GM23248 (cell line): Measurements from ENCODE around the gene SDC1.

Source experiments
- EZH2 ChIP-seq: fragments of 200-600 bp; sonication (generic); IDR thresholded peaks from 2 replicates; pipeline ENCODE4 v1.6.1; 2018; ENCODE audit warnings: antibody characterized with exemption, mild to moderate bottlenecking; ENCODE audit not compliant: insufficient read depth, poor library complexity, severe bottlenecking
- EZH2phosphoT487 ChIP-seq: fragments of 200-600 bp; sonication (generic); IDR thresholded peaks from 2 replicates; pipeline ENCODE4 v1.6.1; 2018; ENCODE audit warnings: antibody characterized with exemption, moderate library complexity, mild to moderate bottlenecking, low read depth; ENCODE audit not compliant: insufficient read depth

DNA sequence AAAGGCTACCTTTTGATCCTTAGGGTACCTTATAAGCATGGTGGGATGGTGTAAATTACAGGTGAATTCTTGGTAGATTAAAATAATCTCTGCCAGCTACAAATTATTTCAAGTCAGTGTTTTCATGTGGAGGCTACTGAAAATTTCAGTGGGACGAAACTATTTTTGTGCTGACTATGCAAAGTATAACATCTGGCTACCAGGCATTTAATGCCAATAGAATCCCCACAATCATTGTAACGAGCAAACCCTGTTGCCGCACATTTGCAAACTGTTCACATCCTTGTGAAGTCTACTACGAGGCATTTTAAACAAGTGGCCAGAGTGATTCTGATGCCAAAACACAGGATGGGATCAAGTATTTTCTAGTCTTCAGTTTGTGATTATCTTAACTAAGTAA is 48.1 kb upstream of the SDC1 start:
- TF ChIP-seq EZH2phosphoT487, result no peak
- TF ChIP-seq EZH2, result no peak
